IPS-15b (cell line): ENCODE measurements around the gene PGRMC1.
"Not testable (repeated sequence)": the region's sequence is repeated elsewhere in the genome, so short reads cannot be mapped to it uniquely, and the experiment has no call there.

Experiments
- H3K27me3 ChIP-seq: one replicate; pipeline ENCODE4 v1.6.1; 2013; ENCODE audit warnings: low read length; ENCODE audit not compliant: control insufficient read depth, insufficient read depth
- H3K36me3 ChIP-seq: one replicate; pipeline ENCODE4 v1.6.1; 2013; ENCODE audit warnings: low read length; ENCODE audit not compliant: control insufficient read depth, insufficient read depth
- H3K4me1 ChIP-seq: one replicate; pipeline ENCODE4 v1.6.1; 2013; ENCODE audit warnings: mild to moderate bottlenecking, low read length; ENCODE audit not compliant: control insufficient read depth, insufficient read depth
- H3K4me3 ChIP-seq: one replicate; pipeline ENCODE4 v1.5.1; 2013; ENCODE audit warnings: low read depth, low read length
- H3K9ac ChIP-seq: one replicate; pipeline ENCODE4 v1.6.1; 2013; ENCODE audit warnings: low read depth, mild to moderate bottlenecking, low read length
- H3K9me3 ChIP-seq: one replicate; pipeline ENCODE4 v1.6.1; 2013; ENCODE audit warnings: mild to moderate bottlenecking, low read length; ENCODE audit not compliant: control insufficient read depth, insufficient read depth

Gene PGRMC1

GRCh38 chrX:119236623-119237561 lies 807 bp downstream of the PGRMC1 start:
- H3K9ac ChIP-seq, result peak overlapping the region; percentile 37
- no peaks in the 10 kb centered on the region for H3K9me3 ChIP-seq
- H3K36me3 ChIP-seq, result no peaks in the 10 kb centered on the region
- H3K4me1 ChIP-seq, result no peaks in the 10 kb centered on the region
- H3K27me3 ChIP-seq, result no peaks in the 10 kb centered on the region
- peak overlapping the region; percentile 69 for H3K4me3 ChIP-seq

- H3K9me3 ChIP-seq, result no peaks in the 10 kb centered on the region
- H3K9ac ChIP-seq, result no peak overlapping the region
- peak overlapping the region; percentile 69 for H3K4me3 ChIP-seq
- no peaks in the 10 kb centered on the region for H3K4me1 ChIP-seq
- no peaks in the 10 kb centered on the region for H3K27me3 ChIP-seq
- H3K36me3 ChIP-seq, result no peaks in the 10 kb centered on the region
Observed at GRCh38 chrX:119237562-119237942, 1.5 kb downstream of the PGRMC1 start.

- Histone ChIP-seq H3K9ac (no peak overlapping the region), H3K9me3 (no peaks in the 10 kb centered on the region), H3K36me3 (no peaks in the 10 kb centered on the region), H3K27me3 (no peaks in the 10 kb centered on the region), H3K4me3 (peak overlapping the region; percentile 9), H3K4me1 (no peaks in the 10 kb centered on the region)
Observed at GRCh38 chrX:119238557-119238956, 2.5 kb downstream of the PGRMC1 start.

- Histone ChIP-seq H3K4me3 (no peak overlapping the region), H3K9ac (no peak overlapping the region), H3K27me3 (no peaks in the 10 kb centered on the region), H3K9me3 (no peaks in the 10 kb centered on the region), H3K4me1 (peaks cover 7% of the 10 kb centered on the region), H3K36me3 (no peaks in the 10 kb centered on the region)
Observed at GRCh38 chrX:119240356-119240755, 4.3 kb downstream of the PGRMC1 start.

GRCh38 chrX:119247702-119248101 lies 11.6 kb downstream of the PGRMC1 start:
- no peaks in the 10 kb centered on the region for H3K27me3 ChIP-seq
- no peaks in the 10 kb centered on the region for H3K9me3 ChIP-seq
- no peak overlapping the region for H3K4me3 ChIP-seq
- peaks cover 3% of the 10 kb centered on the region for H3K36me3 ChIP-seq
- H3K4me1 ChIP-seq, result peaks cover 7% of the 10 kb centered on the region
- H3K9ac ChIP-seq, result no peak overlapping the region

- Histone ChIP-seq H3K27me3 (no peaks in the 10 kb centered on the region), H3K4me1 (no peaks in the 10 kb centered on the region), H3K36me3 (peaks cover 3% of the 10 kb centered on the region), H3K9ac (no peak overlapping the region), H3K9me3 (no peaks in the 10 kb centered on the region), H3K4me3 (no peak overlapping the region)
Observed at GRCh38 chrX:119249891-119250290, 13.8 kb downstream of the PGRMC1 start.

GRCh38 chrX:119251386-119251785 lies 15.3 kb downstream of the PGRMC1 start:
- H3K9ac ChIP-seq, result no peak overlapping the region
- no peaks in the 10 kb centered on the region for H3K9me3 ChIP-seq
- H3K27me3 ChIP-seq, result no peaks in the 10 kb centered on the region
- no peaks in the 10 kb centered on the region for H3K36me3 ChIP-seq
- no peaks in the 10 kb centered on the region for H3K4me1 ChIP-seq
- no peak overlapping the region for H3K4me3 ChIP-seq

- Histone ChIP-seq H3K4me3 (no peak overlapping the region), H3K9ac (no peak overlapping the region), H3K4me1 (no peaks in the 10 kb centered on the region), H3K36me3 (no peaks in the 10 kb centered on the region), H3K27me3 (no peaks in the 10 kb centered on the region), H3K9me3 (no peaks in the 10 kb centered on the region)
Observed at GRCh38 chrX:119252716-119253115, 16.6 kb downstream of the PGRMC1 start.

GRCh38 chrX:119266364-119266995 lies 30.4 kb downstream of the PGRMC1 start:
- H3K4me3 ChIP-seq, result no peak overlapping the region
- no peaks in the 10 kb centered on the region for H3K4me1 ChIP-seq
- no peaks in the 10 kb centered on the region for H3K36me3 ChIP-seq
- H3K9ac ChIP-seq, result no peak overlapping the region
- no peaks in the 10 kb centered on the region for H3K9me3 ChIP-seq
- H3K27me3 ChIP-seq, result peaks cover 2% of the 10 kb centered on the region

- not testable (repeated sequence) for H3K4me1 ChIP-seq, H3K36me3 ChIP-seq, H3K9me3 ChIP-seq, H3K4me3 ChIP-seq, H3K9ac ChIP-seq, H3K27me3 ChIP-seq
Observed at GRCh38 chrX:119267115-119267514, 31.0 kb downstream of the PGRMC1 start.

GRCh38 chrX:119272882-119273419 lies 36.9 kb downstream of the PGRMC1 start:
- Histone ChIP-seq H3K27me3 (peaks cover 26% of the 10 kb centered on the region), H3K9ac (no peak overlapping the region), H3K4me1 (no peaks in the 10 kb centered on the region), H3K36me3 (no peaks in the 10 kb centered on the region), H3K9me3 (no peaks in the 10 kb centered on the region), H3K4me3 (peak overlapping the region; percentile 48)
